GM19452 (cell line): Measurements from ENCODE around the gene CCDC149.

Experiments used
- ATAC-seq: cut with Tn5 transposase; IDR thresholded peaks from one replicate; pipeline ENCODE4 v1.9.1; 2021; ENCODE audit not compliant: unreplicated experiment

Gene CCDC149

GRCh38 chr4:24912252-24913118, at the start of gene CCDC149:
Gene CCDC149 (minus strand): TSS chr4:24913042. CDS start chr4:24912864, 178 bp downstream.
- ATAC-seq: no peak

GRCh38 chr4:24957886-24958285, 45.0 kb upstream of the CCDC149 start:
- no peak for ATAC-seq

- no peak for ATAC-seq
Observed at GRCh38 chr4:24956763-24957162, 43.9 kb upstream of the CCDC149 start.

- no peak for ATAC-seq
Observed at GRCh38 chr4:24956091-24956490, 43.2 kb upstream of the CCDC149 start.

- no peak for ATAC-seq
Observed at GRCh38 chr4:24952667-24953066, 39.8 kb upstream of the CCDC149 start.

GRCh38 chr4:24949970-24950369, 37.1 kb upstream of the CCDC149 start:
- no peak for ATAC-seq

GRCh38 chr4:24937917-24938281, 25.1 kb upstream of the CCDC149 start:
- ATAC-seq: no peak

GRCh38 chr4:24937176-24937916, 24.5 kb upstream of the CCDC149 start:
- no peak for ATAC-seq

GRCh38 chr4:24935856-24936255, 23.0 kb upstream of the CCDC149 start:
- ATAC-seq: no peak

- no peak for ATAC-seq
Observed at GRCh38 chr4:24934311-24934710, 21.5 kb upstream of the CCDC149 start.

- no peak for ATAC-seq
Observed at GRCh38 chr4:24933684-24934275, 20.9 kb upstream of the CCDC149 start.

- no peak for ATAC-seq
Observed at GRCh38 chr4:24932515-24933225, 19.8 kb upstream of the CCDC149 start.

GRCh38 chr4:24930151-24930550, 17.3 kb upstream of the CCDC149 start:
- ATAC-seq: no peak

GRCh38 chr4:24928708-24929107, 15.9 kb upstream of the CCDC149 start:
- ATAC-seq: no peak

GRCh38 chr4:24927049-24927448, 14.2 kb upstream of the CCDC149 start:
- ATAC-seq: no peak

GRCh38 chr4:24924309-24924781, 11.5 kb upstream of the CCDC149 start:
- ATAC-seq: no peak

- no peak for ATAC-seq
Observed at GRCh38 chr4:24923550-24923949, 10.7 kb upstream of the CCDC149 start.

GRCh38 chr4:24923002-24923401, 10.2 kb upstream of the CCDC149 start:
- ATAC-seq: no peak

GRCh38 chr4:24922416-24922815, 9.6 kb upstream of the CCDC149 start:
- no peak for ATAC-seq

- no peak for ATAC-seq
Observed at GRCh38 chr4:24921491-24921890, 8.6 kb upstream of the CCDC149 start.

- ATAC-seq: no peak
Observed at GRCh38 chr4:24920008-24920407, 7.2 kb upstream of the CCDC149 start.
